Upper lobe of left lung (tissue), 6 donors: ENCODE data around the gene PRKCSH. TPM values are rescaled to one million over a fixed set of nuclear protein-coding genes. Genes with fewer than 3 reads are reported as not detected.

ENCODE experiments used
- ATAC-seq, 2 donors: fragments of 200-7000 bp; cut with Tn5 transposase; one replicate each; pipeline ENCODE4 v1.9.1; 2022; ENCODE audit warnings: mild to moderate bottlenecking in 2 of 2, moderate library complexity in 2 of 2; ENCODE audit not compliant: low FRiP score in 2 of 2
- DNase-seq, 2 donors: peaks; one replicate each; pipeline ENCODE4 v3.0.0-alpha.2; 2019 to 2020
- H3K27ac ChIP-seq, 4 donors: fragments of 200-600 bp; sonication (generic); one replicate each; pipeline ENCODE4 v1.5.1; 2016 to 2019
- H3K27me3 ChIP-seq, 4 donors: fragments of 200-600 bp; sonication (generic); one replicate each; pipeline ENCODE4 v1.5.1; 2017 to 2019
- H3K36me3 ChIP-seq, 4 donors: fragments of 200-600 bp; sonication (generic); one replicate each; pipeline ENCODE4 v1.5.1; 2016 to 2019
- H3K4me1 ChIP-seq, 4 donors: fragments of 200-600 bp; sonication (generic); one replicate each; pipeline ENCODE4 v1.5.1; 2018 to 2019
- H3K4me3 ChIP-seq, 4 donors: fragments of 200-600 bp; sonication (generic); one replicate each; pipeline ENCODE4 v1.5.1; 2017 to 2019; ENCODE audit warnings: mild to moderate bottlenecking in 2 of 4, moderate library complexity in 1 of 4
- H3K9me3 ChIP-seq, 4 donors: fragments of 200-600 bp; sonication (generic); one replicate each; pipeline ENCODE4 v1.5.1; 2018 to 2019
- CTCF ChIP-seq, 6 experiments: fragments of 450-650 bp in 4 of 6; fragments of 200-600 bp in 2 of 6; sonication (generic) in 2 of 6; IDR thresholded peaks; one replicate each; pipeline ENCODE4 v1.5.1; 2016 to 2019; ENCODE audit warnings: antibody characterized with exemption in 6 of 6
- EP300 ChIP-seq, 4 donors: sonication (generic); formaldehyde crosslinking; IDR thresholded peaks; one replicate each; pipeline ENCODE4 v1.5.1; 2017; ENCODE audit warnings: antibody characterized with exemption in 4 of 4, control low read depth in 2 of 4
- POLR2A ChIP-seq, 4 donors: fragments of 450-650 bp; IDR thresholded peaks; one replicate each; pipeline ENCODE4 v1.5.1; 2016 to 2017; ENCODE audit warnings: antibody characterized with exemption in 4 of 4, mild to moderate bottlenecking in 2 of 4
- POLR2AphosphoS5 ChIP-seq, 2 donors: sonication (generic); formaldehyde crosslinking; IDR thresholded peaks; one replicate each; pipeline ENCODE4 v1.5.1; 2017; ENCODE audit warnings: antibody characterized with exemption in 2 of 2
- WGBS, 2 donors: methylation state at CpG; one replicate each; pipeline ENCODE4 v1.1.5; 2017 to 2018; 5-methylcytosine and 5-hydroxymethylcytosine counted together
- total RNA-seq, 6 donors: library from RNA; depleted of rRNA in 4 of 6; stranded (reverse); fragments of >200 nt in 4 of 6; gene quantifications; one replicate each; pipeline versions ENCODE4 v1.1.0 to v1.2.1, GENCODE V29; 2016 to 2021
- donor health status: DM: no; HTN: no; CAD: no; lungs with moderate emphysema.
- donor health status: DM: no; HTN: yes; CAD: no; lungs with severe emphysema.

The PRKCSH gene
- total RNA-seq, 6 donors from 2014 or later = 124 to 341 (median 187) TPM

- ATAC-seq = no peak
- Histone ChIP-seq H3K27me3 (no peaks in the 10 kb centered on the region), H3K36me3 (peaks cover 0 to 34% (median 15%) of the 10 kb centered on the region in 4 donors), H3K4me3 (no peak overlapping the region), H3K4me1 (no peaks in the 10 kb centered on the region), H3K27ac (no peak overlapping the region), H3K9me3 (no peaks in the 10 kb centered on the region)
- no peak for TF ChIP-seq POLR2A (IDR thresholded peaks at IDR 0.05)
- TF ChIP-seq CTCF (IDR thresholded peaks at IDR 0.05) = no peak
- no peak for TF ChIP-seq POLR2AphosphoS5 (IDR thresholded peaks at IDR 0.05)
- no peak for TF ChIP-seq EP300 (IDR thresholded peaks at IDR 0.05)
- WGBS, 2 donors = 89 to 93% methylated on average over 16 to 20 of the region's 22 CpGs
- DNase-seq = peak in 1 of 2 donors; percentile 66
Observed at GRCh38 chr19:11397089-11397610, 38.3 kb upstream of the PRKCSH start.

- H3K36me3 ChIP-seq = peaks cover 0 to 37% (median 17%) of the 10 kb centered on the region in 4 donors
- 91 to 94% methylated on average over 4 to 9 of the region's 9 CpGs for WGBS, 2 donors
- H3K9me3 ChIP-seq = no peaks in the 10 kb centered on the region
- TF ChIP-seq POLR2A (IDR thresholded peaks at IDR 0.05) = no peak
- no peak for TF ChIP-seq CTCF (IDR thresholded peaks at IDR 0.05)
- TF ChIP-seq EP300 (IDR thresholded peaks at IDR 0.05) = no peak
- no peak for TF ChIP-seq POLR2AphosphoS5 (IDR thresholded peaks at IDR 0.05)
- DNase-seq = peak in 1 of 2 donors; percentile 67
- no peaks in the 10 kb centered on the region for H3K4me1 ChIP-seq
- ATAC-seq = peak in 1 of 2 donors; percentile 17
- no peaks in the 10 kb centered on the region for H3K27me3 ChIP-seq
- no peak overlapping the region for H3K27ac ChIP-seq
- no peak overlapping the region for H3K4me3 ChIP-seq
Observed at GRCh38 chr19:11399667-11400066, 35.8 kb upstream of the PRKCSH start.

GRCh38 chr19:11400798-11401197 lies 34.6 kb upstream of the PRKCSH start:
- TF ChIP-seq CTCF (IDR thresholded peaks at IDR 0.05) (no peak), POLR2A (IDR thresholded peaks at IDR 0.05) (no peak), EP300 (IDR thresholded peaks at IDR 0.05) (no peak), POLR2AphosphoS5 (IDR thresholded peaks at IDR 0.05) (no peak)
- Histone ChIP-seq H3K27ac (no peak overlapping the region), H3K4me1 (no peaks in the 10 kb centered on the region), H3K4me3 (no peak overlapping the region), H3K27me3 (no peaks in the 10 kb centered on the region), H3K36me3 (peaks cover 0 to 41% (median 19%) of the 10 kb centered on the region in 4 donors), H3K9me3 (no peaks in the 10 kb centered on the region)
- WGBS, 2 donors = 92 to 93% methylated on average over 1 of the region's 1 CpG
- DNase-seq (no peak), ATAC-seq (no peak)

DNA sequence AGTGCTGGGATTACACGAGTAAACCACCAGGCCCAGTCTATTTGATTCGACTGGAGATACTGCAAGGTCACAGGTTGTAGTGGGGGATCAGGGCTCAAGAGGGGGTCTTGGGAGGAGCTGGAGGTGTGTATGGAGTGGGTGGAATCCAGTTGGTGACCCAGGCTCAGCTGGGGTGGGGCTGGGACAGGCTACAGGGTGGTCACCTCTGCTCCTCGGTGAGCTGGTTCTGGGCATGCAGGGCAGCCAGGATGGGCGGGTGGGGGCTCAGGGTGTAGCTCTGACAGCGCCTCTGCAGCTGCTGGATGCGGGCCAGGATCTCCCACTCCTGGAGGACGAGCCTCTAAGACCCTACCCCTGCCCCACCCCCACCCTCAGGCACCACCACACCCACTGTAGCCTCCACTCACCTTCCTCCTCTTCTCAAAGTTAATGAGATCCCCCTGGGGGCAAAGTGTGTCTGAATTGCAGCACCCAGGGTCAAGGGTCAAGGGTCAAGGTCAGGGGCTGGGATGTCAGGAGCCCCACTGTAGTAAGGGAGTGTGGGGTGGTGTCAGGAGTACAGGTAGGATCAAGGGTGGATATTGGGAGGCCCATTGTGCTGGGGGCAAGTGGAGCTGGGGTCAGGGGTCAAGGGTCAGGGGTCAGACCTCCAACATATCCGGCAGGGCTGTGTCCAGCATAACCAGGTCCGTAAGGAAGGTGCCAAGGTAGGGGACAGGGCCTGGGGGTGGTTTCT lies 33.5 kb upstream of the PRKCSH start:
- H3K4me3 ChIP-seq = no peak overlapping the region
- DNase-seq = no peak
- H3K27me3 ChIP-seq = no peaks in the 10 kb centered on the region
- 83 to 97% methylated on average over 5 to 6 of the region's 9 CpGs for WGBS, 2 donors
- no peak for TF ChIP-seq POLR2AphosphoS5 (IDR thresholded peaks at IDR 0.05)
- TF ChIP-seq EP300 (IDR thresholded peaks at IDR 0.05) = no peak
- TF ChIP-seq POLR2A (IDR thresholded peaks at IDR 0.05) = no peak
- TF ChIP-seq CTCF (IDR thresholded peaks at IDR 0.05) = no peak
- H3K36me3 ChIP-seq = peaks cover 0 to 41% (median 18%) of the 10 kb centered on the region in 4 donors
- no peak overlapping the region for H3K27ac ChIP-seq
- H3K9me3 ChIP-seq = no peaks in the 10 kb centered on the region
- peaks cover 0 to 7% (median 4%) of the 10 kb centered on the region in 4 donors for H3K4me1 ChIP-seq
- ATAC-seq = no peak
